HL-60 (cell line): ENCODE measurements around the gene MSMO1.
"Not testable (repeated sequence)": the region's sequence is repeated elsewhere in the genome, so short reads cannot be mapped to it uniquely, and the experiment has no call there.

ENCODE experiments used
- GABPA ChIP-seq: IDR thresholded peaks from 2 replicates; pipeline ENCODE4 v1.6.1; 2012; ENCODE audit warnings: low read depth
- POLR2AphosphoS5 ChIP-seq: IDR thresholded peaks from 2 replicates; pipeline ENCODE4 v1.6.1; 2012; ENCODE audit warnings: low read depth
- SPI1 ChIP-seq: IDR thresholded peaks from 2 replicates; pipeline ENCODE4 v1.6.1; 2012; ENCODE audit warnings: low read depth, mild to moderate bottlenecking, borderline replicate concordance
- TF ChIP-seq, protein P1 (sequence below): IDR thresholded peaks from one replicate; pipeline ENCODE4 v1.5.1; 2011; ENCODE audit warnings: low read length, control low read depth, inconsistent platforms; ENCODE audit not compliant: insufficient read depth

DNA sequence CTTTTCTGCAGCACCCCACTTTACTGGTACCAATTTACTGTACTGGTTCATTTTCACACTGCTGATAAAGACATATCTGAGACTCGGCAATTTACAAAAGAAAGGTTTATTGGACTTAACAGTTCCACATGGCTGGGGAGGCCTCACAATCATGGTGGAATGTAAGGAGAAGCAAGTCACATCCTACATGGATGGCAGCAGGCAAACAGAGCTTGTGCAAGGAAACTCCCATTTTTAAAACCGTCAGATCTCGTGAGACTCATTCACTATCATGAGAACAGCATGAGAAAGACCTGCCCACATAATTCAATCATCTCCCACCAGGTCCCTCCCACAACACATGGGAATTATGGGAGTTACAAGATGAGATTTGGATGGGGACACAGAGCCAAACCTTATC lies 42.8 kb upstream of the MSMO1 start:
- TF ChIP-seq, protein P1, sequence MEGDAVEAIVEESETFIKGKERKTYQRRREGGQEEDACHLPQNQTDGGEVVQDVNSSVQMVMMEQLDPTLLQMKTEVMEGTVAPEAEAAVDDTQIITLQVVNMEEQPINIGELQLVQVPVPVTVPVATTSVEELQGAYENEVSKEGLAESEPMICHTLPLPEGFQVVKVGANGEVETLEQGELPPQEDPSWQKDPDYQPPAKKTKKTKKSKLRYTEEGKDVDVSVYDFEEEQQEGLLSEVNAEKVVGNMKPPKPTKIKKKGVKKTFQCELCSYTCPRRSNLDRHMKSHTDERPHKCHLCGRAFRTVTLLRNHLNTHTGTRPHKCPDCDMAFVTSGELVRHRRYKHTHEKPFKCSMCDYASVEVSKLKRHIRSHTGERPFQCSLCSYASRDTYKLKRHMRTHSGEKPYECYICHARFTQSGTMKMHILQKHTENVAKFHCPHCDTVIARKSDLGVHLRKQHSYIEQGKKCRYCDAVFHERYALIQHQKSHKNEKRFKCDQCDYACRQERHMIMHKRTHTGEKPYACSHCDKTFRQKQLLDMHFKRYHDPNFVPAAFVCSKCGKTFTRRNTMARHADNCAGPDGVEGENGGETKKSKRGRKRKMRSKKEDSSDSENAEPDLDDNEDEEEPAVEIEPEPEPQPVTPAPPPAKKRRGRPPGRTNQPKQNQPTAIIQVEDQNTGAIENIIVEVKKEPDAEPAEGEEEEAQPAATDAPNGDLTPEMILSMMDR, result not testable (repeated sequence)
- TF ChIP-seq GABPA, SPI1, POLR2AphosphoS5: not testable (repeated sequence)
